G401.6 (cell line): ENCODE results near the gene TMEM201.

ENCODE experiments used
- FAIRE-seq: peaks from 2 replicates; lab custom pipeline; 2012; peaks lifted over from hg19 to GRCh38; lab: Jason Lieb, UNC

The TMEM201 gene

DNA sequence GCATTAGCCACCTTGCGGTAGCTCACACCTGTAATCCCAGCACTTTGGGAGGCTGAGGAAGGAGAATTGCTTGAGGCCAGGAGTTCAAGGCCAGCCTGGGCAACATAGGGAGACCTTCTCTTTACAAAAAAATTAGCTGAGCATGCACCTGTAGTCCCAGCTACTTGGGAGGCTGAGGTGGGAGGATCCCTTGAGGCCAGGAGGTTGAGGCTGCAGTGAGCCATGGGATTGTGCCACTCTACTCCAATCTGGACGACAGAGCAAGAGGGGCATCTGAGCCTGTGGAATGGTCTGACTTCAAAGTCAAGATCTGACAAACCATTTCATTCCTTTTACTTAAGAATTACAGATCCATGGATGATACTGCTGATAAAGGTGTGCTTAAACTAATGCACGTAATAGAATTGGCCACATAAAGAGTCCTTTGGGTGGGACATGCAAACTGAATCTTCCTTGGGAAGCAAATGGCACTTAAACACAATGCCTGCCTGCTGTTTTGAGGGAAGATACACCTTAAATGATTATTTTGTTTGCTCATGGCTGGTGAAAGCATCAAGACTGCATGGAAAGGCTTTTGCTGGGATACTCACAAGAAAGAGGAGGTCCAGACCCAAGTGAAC lies 2.5 kb upstream of the TMEM201 start:
- FAIRE-seq: no peak

DNA sequence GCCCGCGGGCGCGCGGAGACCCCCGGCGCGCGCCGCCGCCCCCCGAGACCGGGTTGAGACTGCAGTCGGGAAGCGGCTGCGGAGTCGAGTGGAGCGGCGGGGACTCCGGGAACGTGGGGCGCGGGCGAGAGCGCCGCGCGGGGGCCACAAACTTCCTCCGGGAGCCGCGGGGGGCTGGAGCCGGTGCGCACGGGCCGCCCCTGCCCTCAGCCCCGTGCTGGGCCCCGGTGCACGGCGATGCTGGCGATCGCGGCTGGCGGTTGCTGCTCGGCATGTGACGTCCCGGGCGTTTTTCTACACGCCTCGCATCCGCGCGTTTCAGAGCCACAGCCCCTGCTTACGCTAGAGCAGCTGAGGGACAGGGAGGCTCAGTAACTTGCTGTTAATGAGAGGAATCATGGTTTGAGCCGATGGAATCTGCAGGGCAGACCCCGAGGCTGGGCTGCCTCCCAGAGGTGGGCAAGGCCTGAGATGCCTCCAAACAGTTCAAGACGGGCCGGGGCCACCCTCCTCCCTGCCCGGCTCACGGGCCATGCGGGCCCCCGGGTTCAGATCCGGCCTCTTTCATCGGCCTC lies 520 bp downstream of the TMEM201 start:
- FAIRE-seq: no peak

DNA sequence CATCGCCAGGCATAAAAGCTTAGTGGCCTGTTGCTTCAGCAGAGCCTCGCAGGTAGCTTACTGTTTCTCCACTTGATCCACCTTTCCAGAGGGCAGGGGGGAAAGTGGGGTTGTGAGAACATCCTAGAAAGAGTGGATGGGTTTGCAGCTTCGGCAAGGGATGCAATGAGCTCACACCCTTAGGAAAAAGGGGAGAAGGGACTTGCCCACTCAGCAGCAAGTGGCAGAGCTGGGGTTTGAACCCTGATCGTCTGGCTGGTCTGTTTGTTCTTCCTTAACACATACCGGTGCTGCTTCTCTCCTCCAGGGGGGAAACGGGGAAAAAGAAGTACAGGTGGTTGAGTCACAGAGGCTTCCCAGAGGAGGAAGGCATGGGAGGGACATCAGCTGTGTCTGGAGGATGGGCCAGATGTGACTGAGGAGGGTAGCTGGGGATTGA lies 1.0 kb downstream of the TMEM201 start:
- no peak for FAIRE-seq

DNA sequence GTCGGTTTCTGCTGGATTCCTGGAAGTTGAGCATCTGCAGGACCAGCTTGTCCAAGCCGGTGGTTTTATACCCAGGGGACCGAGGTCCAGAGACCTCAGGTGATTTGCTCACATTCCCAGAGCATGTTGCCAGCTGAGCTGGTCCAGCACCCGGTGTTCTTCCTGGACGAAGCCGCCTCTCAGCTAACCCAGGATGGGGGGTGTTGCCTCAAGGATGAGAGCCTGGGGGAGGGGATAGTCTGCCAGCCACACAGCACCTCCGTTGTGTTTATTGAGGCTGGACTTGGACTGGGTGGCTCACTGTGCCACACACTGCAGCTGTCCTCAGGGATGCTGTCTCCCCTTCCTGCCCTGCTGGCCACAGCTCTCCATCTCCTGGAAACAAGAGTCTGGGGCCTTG lies 1.5 kb downstream of the TMEM201 start:
- no peak for FAIRE-seq

DNA sequence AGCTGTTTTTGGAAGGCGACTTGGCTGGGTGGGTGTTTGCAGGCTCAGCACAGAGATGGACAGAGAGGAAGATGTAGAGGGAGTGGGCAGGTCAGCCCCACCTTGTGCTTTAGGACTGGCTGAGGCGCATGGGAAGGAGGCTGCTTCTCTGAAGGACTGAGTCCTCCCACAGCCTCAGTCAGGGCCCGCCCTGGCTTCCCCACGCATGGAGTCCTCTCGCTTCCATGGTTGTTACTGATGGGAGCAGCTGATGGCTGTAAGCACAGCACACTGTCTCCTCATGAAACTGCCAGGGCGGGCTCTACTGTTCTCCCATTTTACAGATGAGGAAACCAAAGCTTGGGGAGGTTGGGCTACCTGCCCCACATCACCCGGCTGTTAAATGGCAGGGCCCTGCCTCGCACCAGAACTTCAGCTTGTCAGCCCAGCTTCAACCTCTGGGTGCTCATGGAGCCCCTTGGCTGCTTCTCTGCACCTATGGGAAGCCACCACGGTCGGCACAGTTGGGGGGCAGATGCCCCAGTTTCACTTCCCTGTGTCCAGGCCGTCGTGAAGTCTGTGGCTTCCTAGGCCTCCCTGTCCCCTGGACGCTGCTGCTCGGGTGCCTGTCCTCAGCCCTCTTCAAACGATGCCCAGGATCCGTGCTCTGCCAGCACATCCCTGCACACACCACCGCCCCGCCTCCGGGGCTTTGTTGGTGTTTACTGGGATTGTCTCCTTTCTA lies 2.4 kb downstream of the TMEM201 start:
- no peak for FAIRE-seq

DNA sequence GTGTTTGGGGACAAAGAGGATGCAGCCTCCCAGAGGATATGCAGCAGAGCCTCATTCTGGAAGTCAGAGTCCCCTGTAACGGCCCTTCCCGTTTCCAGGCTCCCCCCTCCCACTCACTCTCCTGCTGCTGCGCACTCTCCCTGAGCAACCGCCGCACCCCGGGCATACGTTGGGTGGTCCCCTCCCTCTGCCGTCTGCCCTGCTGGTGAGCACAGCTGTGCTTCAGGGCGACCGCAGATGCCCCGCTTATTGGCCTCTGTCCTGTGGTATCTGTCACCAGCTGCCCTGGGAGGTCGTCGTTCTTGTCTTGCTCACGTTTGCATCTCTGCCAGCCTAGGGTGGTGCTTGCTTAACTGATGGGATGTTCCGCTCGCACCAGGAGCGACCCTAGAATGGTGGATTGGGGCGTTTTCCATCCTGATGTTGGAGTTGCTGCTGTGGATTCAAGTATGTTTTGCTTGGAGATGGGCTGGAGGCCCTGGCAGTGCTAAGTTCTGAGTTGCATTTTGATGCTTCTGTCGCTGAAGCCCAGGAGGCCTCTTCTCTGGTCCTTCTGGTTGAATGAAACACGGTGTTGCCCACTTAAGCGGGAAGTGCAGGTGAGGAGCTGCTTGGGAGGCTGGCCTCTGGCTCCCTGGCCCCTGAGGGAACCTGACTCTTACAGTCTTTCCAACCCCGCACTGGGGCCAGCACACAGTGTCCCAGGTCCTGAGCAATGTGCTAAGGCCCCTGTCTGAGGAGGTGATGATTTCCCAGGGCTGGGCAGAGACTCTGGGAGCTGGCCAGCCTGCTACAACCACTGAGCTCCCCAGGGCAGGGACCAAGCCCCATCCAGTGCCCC lies 3.2 kb downstream of the TMEM201 start:
- FAIRE-seq: no peak

DNA sequence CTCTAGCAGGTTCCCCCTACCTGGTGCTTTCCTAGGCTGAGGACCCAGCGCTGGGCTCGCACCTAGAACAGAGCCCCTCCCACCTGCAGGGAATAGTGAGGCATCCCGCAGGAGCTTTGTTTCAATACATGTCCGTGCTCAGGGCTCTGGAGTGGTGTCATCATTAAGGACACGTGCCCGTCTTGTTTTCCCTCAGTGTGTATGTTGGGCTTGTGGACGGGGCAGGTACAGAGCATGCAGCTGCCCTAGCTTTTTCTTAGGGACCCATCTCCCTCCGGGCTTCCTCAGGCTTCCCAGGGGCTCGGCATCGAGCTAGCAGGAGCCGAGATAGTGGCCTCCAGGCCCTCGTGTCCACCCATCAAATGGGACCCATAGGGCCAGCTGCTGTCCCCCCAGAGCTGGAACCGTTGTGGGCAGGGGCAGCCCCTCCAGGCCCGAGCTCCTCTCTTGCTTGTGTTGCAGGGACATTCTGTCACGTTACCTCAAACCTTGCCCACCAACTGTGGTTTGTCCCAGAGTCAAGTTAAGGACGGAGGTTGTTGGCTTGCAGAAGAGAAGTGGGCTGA lies 3.9 kb downstream of the TMEM201 start:
- FAIRE-seq: no peak

DNA sequence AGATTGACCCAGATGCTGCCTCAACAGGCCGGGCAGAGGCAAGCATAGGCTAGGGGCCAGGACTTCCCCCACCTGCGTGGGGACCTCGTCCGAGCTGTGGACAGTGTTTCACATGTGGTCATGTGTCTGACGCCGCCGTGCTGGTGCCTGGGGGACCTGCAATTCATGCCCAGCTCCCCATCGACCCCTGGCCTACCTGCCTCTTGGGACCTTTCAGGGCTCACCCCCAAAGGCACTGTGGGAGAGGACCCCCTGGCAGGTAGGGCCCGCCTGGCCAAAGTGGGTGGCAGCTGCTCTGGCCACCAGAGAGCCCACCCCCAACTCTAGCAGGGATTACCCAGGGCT lies 4.4 kb downstream of the TMEM201 start:
- FAIRE-seq: no peak

DNA sequence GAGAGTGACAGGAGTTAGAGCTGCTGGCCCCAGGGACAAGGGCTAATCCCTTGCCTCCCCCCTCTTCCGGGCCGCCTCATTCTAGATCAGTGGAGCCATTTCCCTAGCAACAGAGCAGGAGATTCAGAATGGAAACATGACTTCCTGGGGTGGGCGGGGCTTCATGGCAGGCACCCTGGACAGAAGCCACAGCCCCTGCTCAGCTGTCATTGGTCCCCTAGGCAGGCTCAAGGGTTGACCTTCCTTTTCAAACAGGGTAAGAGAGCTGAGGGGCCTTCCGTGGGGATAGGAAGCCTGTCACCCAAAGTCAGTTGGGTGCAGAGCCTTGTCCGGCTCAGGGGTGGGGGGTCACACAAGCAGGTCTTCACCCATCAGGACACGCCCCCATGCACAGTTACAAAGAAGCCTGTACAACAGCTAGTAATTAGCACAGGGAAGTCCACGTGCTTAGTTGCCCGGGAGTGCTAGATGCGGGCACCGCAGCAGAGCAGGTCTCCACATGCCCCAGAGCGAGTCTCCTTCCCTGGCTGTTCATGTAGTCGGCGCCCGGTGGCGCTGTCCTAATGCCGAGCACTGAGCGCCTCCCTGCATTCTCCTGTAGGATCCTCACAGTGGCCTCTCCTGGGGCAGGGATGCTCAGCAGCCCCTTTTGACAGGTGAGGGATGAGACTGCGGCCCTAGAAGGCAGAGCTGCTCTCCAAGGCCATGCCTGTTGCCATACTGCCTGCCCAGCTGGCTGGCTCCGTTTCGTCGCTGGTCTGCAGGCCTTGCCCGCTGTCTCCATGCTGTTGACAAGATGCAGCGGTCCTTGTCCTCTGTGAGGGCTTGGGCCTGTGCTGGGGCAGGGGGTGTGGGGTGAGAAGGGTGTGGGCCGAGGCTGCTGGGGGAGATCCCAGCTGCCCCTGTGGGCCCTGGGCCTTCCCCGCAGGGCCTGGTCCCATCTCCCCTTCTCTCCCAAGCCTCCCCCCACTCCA lies 5.1 kb downstream of the TMEM201 start:
- FAIRE-seq: no peak

DNA sequence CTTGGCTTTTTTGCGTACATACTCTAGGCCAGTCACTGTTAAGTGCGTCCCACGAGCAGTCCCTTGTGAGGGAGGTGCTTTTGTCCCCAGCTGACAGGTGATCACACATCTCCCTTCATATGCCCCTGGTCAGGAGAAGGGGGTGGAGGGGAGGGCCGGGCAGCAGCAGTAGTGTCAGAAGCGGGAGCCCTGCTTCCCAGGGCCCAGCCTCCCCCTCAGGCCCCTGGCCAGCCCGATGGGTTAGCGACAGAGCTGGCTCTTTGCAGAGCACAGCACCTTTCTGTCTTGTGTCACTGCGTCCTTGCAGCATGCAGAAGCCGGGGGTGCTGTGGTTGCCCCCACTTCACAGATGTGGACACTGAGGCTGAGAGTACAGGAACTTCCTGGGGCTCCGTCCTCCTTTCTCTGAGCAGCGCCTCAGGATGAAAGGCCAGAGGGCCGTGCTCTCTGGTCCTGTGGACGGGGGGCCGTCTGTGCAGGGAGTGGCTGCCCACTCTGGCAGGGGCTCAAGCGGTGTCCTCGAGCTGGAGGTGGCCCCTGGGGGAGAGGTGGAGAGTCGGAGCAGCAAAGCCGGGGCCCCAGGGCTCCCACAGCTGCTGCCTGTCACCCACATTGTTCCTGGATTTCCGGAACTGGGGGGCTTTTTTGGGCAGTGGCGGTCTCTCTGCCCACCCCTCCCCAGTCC lies 5.9 kb downstream of the TMEM201 start:
- FAIRE-seq: no peak

DNA sequence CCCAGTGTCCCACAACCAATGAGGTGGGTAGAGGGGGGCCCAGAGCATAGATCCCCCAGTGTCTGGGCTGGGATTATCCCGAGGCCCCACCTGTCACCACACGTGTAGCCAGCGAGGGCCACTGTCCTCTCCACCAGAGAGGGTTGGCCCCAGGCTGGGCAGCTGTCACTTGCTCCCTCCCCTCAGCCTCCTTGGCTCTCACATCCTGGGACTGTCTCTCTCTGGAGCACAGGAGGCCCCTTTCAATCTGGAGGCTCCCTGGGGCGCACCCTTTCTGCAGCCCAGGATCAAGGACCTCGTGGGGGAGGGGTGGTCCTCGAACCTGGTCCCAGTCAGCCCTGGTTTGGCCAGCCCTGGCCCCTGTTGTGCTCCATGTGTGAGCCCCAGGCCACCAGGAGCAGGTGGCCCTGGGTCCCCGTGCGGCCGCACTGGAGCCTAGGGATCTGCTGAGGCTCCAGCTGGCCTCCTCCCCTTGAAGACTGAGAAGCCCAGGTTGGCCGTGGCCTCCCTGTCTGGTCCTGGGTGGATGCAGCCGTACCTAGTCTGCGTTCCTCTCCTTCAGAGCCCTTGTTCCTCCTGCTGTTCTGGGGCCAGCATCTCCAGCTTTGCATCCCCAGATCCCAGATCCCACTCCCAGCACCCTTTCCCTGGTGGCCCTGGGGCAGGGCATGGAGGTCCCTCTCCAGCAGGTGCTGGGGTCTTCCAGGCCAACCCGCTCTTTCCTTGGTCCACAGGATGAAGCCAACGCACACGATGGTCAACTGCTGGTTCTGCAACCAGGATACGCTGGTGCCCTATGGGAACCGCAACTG lies 6.7 kb downstream of the TMEM201 start:
- no peak for FAIRE-seq

DNA sequence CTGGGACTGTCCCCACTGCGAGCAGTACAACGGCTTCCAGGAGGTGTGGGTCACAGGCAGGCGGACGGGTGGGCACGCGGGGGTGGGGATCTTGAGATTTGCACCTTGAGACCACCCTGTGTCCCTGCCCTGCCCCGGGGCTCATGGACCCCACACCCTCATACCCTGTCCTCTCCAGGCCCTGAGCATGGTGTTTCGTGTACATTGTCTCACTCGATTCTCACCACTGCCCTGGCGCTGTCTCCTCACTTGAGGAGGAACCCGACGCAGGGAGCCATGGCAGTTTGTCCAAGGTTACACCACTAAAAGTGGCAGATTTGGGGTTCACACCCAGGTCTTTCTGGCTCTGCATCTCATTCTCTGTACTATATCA lies 7.2 kb downstream of the TMEM201 start:
- FAIRE-seq: no peak

DNA sequence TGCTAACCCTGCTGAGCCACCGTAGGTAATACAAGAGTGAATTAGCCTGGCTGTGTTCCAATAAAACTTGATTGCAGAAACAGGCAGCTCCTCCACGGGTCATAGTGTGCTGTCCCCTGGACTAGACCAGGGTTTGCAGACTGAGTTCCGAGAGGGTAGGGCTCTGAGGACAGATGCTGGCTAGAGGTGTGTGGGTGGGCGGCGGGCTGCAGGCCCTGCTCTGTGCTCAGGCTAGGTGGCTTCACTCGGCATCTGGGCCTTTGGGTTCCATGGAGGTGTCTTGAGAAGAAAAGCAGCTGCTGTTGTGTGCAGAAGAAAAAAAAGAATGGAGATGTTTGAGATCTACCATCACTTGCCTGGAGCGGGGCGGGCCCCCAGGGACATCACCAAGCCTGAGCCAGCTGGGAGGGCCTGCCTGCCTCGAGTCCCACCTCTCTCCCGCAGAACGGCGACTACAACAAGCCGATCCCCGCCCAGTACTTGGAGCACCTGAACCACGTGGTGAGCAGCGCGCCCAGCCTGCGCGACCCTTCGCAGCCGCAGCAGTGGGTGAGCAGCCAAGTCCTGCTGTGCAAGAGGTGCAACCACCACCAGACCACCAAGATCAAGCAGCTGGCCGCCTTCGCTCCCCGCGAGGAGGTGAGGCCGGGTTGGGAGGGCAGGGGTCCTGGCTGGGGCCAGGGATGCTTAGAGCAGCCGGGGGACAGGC lies 7.9 kb downstream of the TMEM201 start:
- FAIRE-seq: no peak

DNA sequence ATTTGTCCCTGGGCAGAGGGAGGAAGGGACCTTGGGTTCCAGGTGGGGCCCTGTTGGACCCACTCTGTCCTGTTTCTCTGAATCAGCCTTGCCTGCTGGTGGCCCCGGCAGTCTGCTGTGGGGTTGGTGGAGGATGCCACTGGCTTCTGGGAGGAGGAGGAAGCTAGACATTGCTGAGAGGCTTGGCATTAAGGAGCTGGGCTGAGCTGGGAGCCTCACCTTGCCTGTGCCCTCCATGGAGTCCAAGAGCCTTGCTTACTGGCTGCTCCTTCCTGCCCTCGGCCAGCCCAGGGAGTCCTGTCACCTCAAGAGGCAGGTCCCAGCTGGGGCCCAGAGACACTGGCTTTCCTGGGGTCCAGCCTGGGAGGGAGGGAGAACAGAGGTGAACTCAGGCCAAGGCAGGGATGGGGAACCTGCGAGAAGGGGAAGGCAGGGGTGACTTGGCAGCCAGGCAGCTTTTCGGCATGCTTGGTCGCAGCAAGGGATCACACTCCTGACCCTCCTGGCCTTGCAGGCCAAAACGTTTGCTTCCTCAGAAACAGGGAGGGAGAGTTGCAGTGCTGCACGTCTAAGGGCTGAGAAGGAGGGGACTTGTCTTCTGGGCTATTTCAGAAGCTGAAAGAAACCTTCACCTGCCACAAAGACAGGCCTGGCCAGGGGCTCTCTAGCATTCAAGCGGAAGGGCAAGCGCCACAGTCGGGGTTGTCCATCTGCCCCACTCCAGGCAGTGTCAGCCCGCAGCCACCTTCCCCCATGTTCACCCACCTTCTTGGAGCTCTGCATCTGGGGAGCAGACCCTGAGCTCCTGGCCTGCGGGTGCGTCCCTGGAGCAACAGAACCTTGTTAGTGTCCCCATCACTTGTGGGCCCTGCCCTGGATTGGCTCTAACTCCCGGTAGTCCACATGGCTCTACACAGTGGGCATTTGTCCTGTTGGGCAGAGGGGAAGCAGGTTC lies 8.9 kb downstream of the TMEM201 start:
- no peak for FAIRE-seq

DNA sequence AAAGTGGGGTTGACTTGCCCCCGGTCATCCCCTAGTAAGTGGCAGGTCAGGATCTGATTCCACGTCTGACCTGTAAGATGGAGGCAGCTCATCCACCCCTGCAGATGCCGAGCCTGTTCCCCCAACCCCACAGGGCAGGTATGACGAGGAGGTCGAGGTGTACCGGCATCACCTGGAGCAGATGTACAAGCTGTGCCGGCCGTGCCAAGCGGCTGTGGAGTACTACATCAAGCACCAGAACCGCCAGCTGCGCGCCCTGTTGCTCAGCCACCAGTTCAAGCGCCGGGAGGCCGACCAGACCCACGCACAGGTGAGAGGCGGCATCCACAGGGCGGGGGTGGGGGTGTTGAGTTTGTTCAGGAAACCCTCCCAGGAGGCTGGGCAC lies 9.6 kb downstream of the TMEM201 start:
- FAIRE-seq: no peak

DNA sequence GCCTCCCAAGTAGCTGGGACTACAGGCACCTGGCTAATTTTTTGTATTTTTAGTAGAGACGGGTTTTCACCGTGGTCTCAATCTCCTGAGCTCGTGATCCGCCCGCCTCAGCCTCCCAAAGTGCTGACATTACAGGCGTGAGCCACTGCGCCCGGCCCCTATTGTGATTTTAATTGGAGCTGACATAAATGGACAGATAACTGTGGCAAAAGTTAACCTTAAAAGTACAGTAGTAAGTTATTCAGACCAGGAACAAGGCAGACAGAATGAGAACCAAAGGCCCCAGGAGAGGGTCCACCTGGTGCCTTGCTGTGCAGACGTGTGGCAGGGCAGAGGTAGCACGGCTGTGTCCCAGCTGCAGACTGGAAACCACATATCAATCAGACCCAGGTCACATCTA lies 11.0 kb downstream of the TMEM201 start:
- no peak for FAIRE-seq

DNA sequence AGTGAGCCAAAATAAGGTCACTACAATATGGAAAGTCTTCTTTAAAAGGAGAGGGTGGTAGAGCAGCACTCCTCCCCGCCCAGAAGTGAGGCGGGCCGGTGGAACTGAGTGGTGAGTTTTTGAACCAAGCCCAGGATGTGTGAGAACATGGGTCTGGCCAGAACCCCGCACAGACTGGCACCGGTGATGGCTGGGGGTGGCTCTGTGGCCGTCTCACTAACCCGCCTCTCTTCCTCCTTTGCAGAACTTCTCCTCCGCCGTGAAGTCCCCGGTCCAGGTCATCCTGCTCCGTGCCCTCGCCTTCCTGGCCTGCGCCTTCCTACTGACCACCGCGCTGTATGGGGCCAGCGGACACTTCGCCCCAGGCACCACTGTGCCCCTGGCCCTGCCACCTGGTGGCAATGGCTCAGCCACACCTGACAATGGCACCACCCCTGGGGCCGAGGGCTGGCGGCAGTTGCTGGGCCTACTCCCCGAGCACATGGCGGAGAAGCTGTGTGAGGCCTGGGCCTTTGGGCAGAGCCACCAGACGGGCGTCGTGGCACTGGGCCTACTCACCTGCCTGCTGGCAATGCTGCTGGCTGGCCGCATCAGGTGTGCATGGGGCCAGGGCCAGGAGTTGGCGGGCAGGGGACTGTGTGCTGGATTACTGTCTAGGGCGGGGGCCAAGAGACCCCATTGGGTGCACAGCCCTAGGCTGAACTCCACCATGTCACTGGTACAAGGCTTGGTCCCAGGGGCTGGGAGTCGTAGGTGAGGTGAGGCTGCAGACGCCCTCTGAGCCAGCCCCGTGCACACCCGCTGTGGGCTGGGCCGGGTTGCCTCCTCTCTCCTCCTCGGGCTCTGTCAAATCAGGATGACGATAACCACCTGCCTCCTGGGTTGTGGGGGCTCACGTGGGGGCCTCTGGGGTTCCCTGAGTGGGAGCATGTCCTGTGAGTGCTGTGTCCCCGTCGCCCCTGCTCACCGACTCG lies 12.4 kb downstream of the TMEM201 start:
- no peak for FAIRE-seq
